HL-60 (cell line): ENCODE data around the gene TPRA1.

ENCODE experiments used
- POLR2AphosphoS5 ChIP-seq: IDR thresholded peaks from 2 replicates; pipeline ENCODE4 v1.6.1; 2012; ENCODE audit warnings: low read depth
- SPI1 ChIP-seq: IDR thresholded peaks from 2 replicates; pipeline ENCODE4 v1.6.1; 2012; ENCODE audit warnings: low read depth, mild to moderate bottlenecking, borderline replicate concordance
- TF ChIP-seq, protein P1 (sequence below): IDR thresholded peaks from one replicate; pipeline ENCODE4 v1.5.1; 2011; ENCODE audit warnings: low read length, control low read depth, inconsistent platforms; ENCODE audit not compliant: insufficient read depth
- TF ChIP-seq, protein P2 (sequence below): IDR thresholded peaks from 2 replicates; pipeline ENCODE4 v1.6.1; 2012; ENCODE audit warnings: low read depth; ENCODE audit not compliant: insufficient replicate concordance

DNA sequence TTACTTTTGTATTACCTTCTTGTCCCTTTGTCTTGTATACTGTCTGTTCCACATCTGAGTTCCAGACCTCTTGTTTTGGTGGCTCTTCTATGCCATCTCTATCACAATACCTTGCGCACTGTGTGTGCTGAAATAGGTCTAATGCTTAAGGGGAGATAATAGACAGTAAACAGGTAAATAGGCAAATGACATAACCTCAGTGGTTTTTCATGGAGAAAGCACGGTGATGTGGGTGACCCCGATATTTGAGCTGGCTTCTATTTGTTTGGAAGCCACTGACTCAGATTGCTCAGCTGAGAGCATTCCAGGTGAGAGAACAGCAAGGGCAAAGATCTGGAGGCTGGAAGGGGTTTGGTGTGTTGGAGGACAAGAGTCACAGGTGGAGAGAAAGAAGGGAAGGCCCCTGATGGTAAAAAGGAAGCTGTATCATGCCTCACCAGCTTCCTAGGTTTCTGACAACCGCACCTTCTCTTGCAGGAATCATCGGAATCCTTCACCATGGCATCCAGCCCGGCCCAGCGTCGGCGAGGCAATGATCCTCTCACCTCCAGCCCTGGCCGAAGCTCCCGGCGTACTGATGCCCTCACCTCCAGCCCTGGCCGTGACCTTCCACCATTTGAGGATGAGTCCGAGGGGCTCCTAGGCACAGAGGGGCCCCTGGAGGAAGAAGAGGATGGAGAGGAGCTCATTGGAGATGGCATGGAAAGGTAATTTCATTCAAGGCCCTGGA is 8.5 kb upstream of the TPRA1 start:
- TF ChIP-seq, protein P1, sequence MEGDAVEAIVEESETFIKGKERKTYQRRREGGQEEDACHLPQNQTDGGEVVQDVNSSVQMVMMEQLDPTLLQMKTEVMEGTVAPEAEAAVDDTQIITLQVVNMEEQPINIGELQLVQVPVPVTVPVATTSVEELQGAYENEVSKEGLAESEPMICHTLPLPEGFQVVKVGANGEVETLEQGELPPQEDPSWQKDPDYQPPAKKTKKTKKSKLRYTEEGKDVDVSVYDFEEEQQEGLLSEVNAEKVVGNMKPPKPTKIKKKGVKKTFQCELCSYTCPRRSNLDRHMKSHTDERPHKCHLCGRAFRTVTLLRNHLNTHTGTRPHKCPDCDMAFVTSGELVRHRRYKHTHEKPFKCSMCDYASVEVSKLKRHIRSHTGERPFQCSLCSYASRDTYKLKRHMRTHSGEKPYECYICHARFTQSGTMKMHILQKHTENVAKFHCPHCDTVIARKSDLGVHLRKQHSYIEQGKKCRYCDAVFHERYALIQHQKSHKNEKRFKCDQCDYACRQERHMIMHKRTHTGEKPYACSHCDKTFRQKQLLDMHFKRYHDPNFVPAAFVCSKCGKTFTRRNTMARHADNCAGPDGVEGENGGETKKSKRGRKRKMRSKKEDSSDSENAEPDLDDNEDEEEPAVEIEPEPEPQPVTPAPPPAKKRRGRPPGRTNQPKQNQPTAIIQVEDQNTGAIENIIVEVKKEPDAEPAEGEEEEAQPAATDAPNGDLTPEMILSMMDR: no peak
- TF ChIP-seq POLR2AphosphoS5 (no peak), SPI1 (no peak)
- TF ChIP-seq, protein P2, sequence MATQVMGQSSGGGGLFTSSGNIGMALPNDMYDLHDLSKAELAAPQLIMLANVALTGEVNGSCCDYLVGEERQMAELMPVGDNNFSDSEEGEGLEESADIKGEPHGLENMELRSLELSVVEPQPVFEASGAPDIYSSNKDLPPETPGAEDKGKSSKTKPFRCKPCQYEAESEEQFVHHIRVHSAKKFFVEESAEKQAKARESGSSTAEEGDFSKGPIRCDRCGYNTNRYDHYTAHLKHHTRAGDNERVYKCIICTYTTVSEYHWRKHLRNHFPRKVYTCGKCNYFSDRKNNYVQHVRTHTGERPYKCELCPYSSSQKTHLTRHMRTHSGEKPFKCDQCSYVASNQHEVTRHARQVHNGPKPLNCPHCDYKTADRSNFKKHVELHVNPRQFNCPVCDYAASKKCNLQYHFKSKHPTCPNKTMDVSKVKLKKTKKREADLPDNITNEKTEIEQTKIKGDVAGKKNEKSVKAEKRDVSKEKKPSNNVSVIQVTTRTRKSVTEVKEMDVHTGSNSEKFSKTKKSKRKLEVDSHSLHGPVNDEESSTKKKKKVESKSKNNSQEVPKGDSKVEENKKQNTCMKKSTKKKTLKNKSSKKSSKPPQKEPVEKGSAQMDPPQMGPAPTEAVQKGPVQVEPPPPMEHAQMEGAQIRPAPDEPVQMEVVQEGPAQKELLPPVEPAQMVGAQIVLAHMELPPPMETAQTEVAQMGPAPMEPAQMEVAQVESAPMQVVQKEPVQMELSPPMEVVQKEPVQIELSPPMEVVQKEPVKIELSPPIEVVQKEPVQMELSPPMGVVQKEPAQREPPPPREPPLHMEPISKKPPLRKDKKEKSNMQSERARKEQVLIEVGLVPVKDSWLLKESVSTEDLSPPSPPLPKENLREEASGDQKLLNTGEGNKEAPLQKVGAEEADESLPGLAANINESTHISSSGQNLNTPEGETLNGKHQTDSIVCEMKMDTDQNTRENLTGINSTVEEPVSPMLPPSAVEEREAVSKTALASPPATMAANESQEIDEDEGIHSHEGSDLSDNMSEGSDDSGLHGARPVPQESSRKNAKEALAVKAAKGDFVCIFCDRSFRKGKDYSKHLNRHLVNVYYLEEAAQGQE: no peak
